ENCODE measurements around the gene DPF1. TPM values are rescaled to one million over a fixed set of nuclear protein-coding genes. Genes with fewer than 3 reads are reported as not detected.

DPF1 gene
- total RNA-seq, 4 donors from 2014 or later, result not detected

GRCh38 chr19:38168637-38169036 lies 55.4 kb downstream of the DPF1 start:
- in situ Hi-C loops (cut with MboI; ENCODE audit: low pct_ligation_motif_present in 1 of 4, low pct_unique_long_range_greater_than_20kb in 1 of 4, low sequenced_read_pairs in 3 of 4) (no loop called here), intact Hi-C loops (cut with DNase I; ENCODE audit: low total_unique reads) (no loop called here)
- H3K27me3 ChIP-seq, result no peaks in the 10 kb centered on the region
- H3K9me3 ChIP-seq, result no peaks in the 10 kb centered on the region
- H3K27ac ChIP-seq, result no peak overlapping the region
- no peak overlapping the region for H3K4me3 ChIP-seq
- TF ChIP-seq POLR2AphosphoS5 (IDR thresholded peaks at IDR 0.05) (no peak), POLR2A (IDR thresholded peaks at IDR 0.05) (no peak), EP300 (IDR thresholded peaks at IDR 0.05; ENCODE audit: low read depth) (no peak)
- TF ChIP-seq, protein P1, sequence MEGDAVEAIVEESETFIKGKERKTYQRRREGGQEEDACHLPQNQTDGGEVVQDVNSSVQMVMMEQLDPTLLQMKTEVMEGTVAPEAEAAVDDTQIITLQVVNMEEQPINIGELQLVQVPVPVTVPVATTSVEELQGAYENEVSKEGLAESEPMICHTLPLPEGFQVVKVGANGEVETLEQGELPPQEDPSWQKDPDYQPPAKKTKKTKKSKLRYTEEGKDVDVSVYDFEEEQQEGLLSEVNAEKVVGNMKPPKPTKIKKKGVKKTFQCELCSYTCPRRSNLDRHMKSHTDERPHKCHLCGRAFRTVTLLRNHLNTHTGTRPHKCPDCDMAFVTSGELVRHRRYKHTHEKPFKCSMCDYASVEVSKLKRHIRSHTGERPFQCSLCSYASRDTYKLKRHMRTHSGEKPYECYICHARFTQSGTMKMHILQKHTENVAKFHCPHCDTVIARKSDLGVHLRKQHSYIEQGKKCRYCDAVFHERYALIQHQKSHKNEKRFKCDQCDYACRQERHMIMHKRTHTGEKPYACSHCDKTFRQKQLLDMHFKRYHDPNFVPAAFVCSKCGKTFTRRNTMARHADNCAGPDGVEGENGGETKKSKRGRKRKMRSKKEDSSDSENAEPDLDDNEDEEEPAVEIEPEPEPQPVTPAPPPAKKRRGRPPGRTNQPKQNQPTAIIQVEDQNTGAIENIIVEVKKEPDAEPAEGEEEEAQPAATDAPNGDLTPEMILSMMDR (IDR thresholded peaks at IDR 0.05), result no peak
- no peaks in the 10 kb centered on the region for H3K4me1 ChIP-seq
- DNase-seq, result no peak
- peaks cover 0 to 33% (median 15%) of the 10 kb centered on the region in 4 donors for H3K36me3 ChIP-seq
- 77 to 87% methylated on average over 4 of the region's 4 CpGs for WGBS, 2 donors (ENCODE audit: low coverage in 1 of 2)

- intact Hi-C loops (cut with DNase I; ENCODE audit: low total_unique reads), result no loop called here
- no peaks in the 10 kb centered on the region for H3K9me3 ChIP-seq
- H3K27me3 ChIP-seq, result no peaks in the 10 kb centered on the region
- DNase-seq, result no peak
- no peak for TF ChIP-seq POLR2A (IDR thresholded peaks at IDR 0.05)
- no peak for TF ChIP-seq EP300 (IDR thresholded peaks at IDR 0.05; ENCODE audit: low read depth)
- TF ChIP-seq, protein P1 (IDR thresholded peaks at IDR 0.05), result no peak
- no peak for TF ChIP-seq POLR2AphosphoS5 (IDR thresholded peaks at IDR 0.05)
- no peak overlapping the region for H3K4me3 ChIP-seq
- H3K36me3 ChIP-seq, result peaks cover 0 to 57% (median 27%) of the 10 kb centered on the region in 4 donors
- WGBS, 2 donors (ENCODE audit: low coverage in 1 of 2), result 97 to 100% methylated on average over 1 to 6 of the region's 6 CpGs
- no peak overlapping the region for H3K27ac ChIP-seq
- no peaks in the 10 kb centered on the region for H3K4me1 ChIP-seq
- in situ Hi-C loops (cut with MboI; ENCODE audit: low pct_ligation_motif_present in 1 of 4, low pct_unique_long_range_greater_than_20kb in 1 of 4, low sequenced_read_pairs in 3 of 4), result no loop called here
Observed at GRCh38 chr19:38165335-38165734, 58.7 kb downstream of the DPF1 start.

GRCh38 chr19:38164526-38164925 lies 59.5 kb downstream of the DPF1 start:
- Histone ChIP-seq H3K27ac (no peak overlapping the region), H3K36me3 (peaks cover 0 to 63% (median 27%) of the 10 kb centered on the region in 4 donors), H3K27me3 (no peaks in the 10 kb centered on the region), H3K9me3 (no peaks in the 10 kb centered on the region), H3K4me1 (no peaks in the 10 kb centered on the region), H3K4me3 (no peak overlapping the region)
- intact Hi-C loops (cut with DNase I; ENCODE audit: low total_unique reads), result no loop called here
- WGBS, 2 donors (ENCODE audit: low coverage in 1 of 2), result 94% methylated on average over 24 of the region's 25 CpGs; no CpG with 5 or more reads in 1 of the 2 donors
- TF ChIP-seq EP300 (IDR thresholded peaks at IDR 0.05; ENCODE audit: low read depth) (no peak), POLR2A (IDR thresholded peaks at IDR 0.05) (no peak), POLR2AphosphoS5 (IDR thresholded peaks at IDR 0.05) (no peak)
- TF ChIP-seq, protein P1 (IDR thresholded peaks at IDR 0.05), result no peak
- DNase-seq, result no peak
- in situ Hi-C loops (cut with MboI; ENCODE audit: low pct_ligation_motif_present in 1 of 4, low pct_unique_long_range_greater_than_20kb in 1 of 4, low sequenced_read_pairs in 3 of 4), result no loop called here

GRCh38 chr19:38163419-38164290 lies 60.4 kb downstream of the DPF1 start:
- Histone ChIP-seq H3K36me3 (peaks cover 0 to 65% (median 26%) of the 10 kb centered on the region in 4 donors), H3K4me1 (no peaks in the 10 kb centered on the region), H3K27ac (no peak overlapping the region), H3K4me3 (no peak overlapping the region), H3K27me3 (no peaks in the 10 kb centered on the region), H3K9me3 (no peaks in the 10 kb centered on the region)
- DNase-seq, result no peak
- intact Hi-C loops (cut with DNase I; ENCODE audit: low total_unique reads) (no loop called here), in situ Hi-C loops (cut with MboI; ENCODE audit: low pct_ligation_motif_present in 1 of 4, low pct_unique_long_range_greater_than_20kb in 1 of 4, low sequenced_read_pairs in 3 of 4) (no loop called here)
- WGBS, 2 donors (ENCODE audit: low coverage in 1 of 2), result 96 to 98% methylated on average over 22 to 23 of the region's 23 CpGs
- TF ChIP-seq EP300 (IDR thresholded peaks at IDR 0.05; ENCODE audit: low read depth) (no peak), POLR2AphosphoS5 (IDR thresholded peaks at IDR 0.05) (no peak), POLR2A (IDR thresholded peaks at IDR 0.05) (no peak)
- TF ChIP-seq, protein P1 (IDR thresholded peaks at IDR 0.05), result no peak
